ENCODE measurements around the gene ZNF652.
"Not testable (repeated sequence)": the region's sequence is repeated elsewhere in the genome, so short reads cannot be mapped to it uniquely, and the experiment has no call there.

The ZNF652 gene

GRCh38 chr17:49285716-49286115, 76.3 kb downstream of the ZNF652 start:
- TF ChIP-seq RARB (CRISPR knock-in tag; IDR thresholded peaks at IDR 0.05) (no peak), BACH2 (CRISPR knock-in tag; IDR thresholded peaks at IDR 0.05; ENCODE audit: borderline replicate concordance) (no peak), PATZ1 (CRISPR knock-in tag; IDR thresholded peaks at IDR 0.05; ENCODE audit: borderline replicate concordance) (no peak), ZNF8 (CRISPR knock-in tag; IDR thresholded peaks at IDR 0.05) (no peak), CSRNP3 (CRISPR knock-in tag; IDR thresholded peaks at IDR 0.05) (no peak), SNAI2 (CRISPR knock-in tag; IDR thresholded peaks at IDR 0.05) (no peak), TOX (CRISPR knock-in tag; IDR thresholded peaks at IDR 0.05; ENCODE audit: borderline replicate concordance) (no peak)
- ATAC-seq, result no peak

GRCh38 chr17:49280918-49281317, 81.1 kb downstream of the ZNF652 start:
- TF ChIP-seq BACH2 (CRISPR knock-in tag; IDR thresholded peaks at IDR 0.05; ENCODE audit: borderline replicate concordance) (no peak), ESRRG (CRISPR knock-in tag; IDR thresholded peaks at IDR 0.05) (no peak)
- no peak for ATAC-seq

GRCh38 chr17:49280061-49280460, 82.0 kb downstream of the ZNF652 start:
- TF ChIP-seq CSRNP3 (CRISPR knock-in tag; IDR thresholded peaks at IDR 0.05) (no peak), ZC3H10 (CRISPR knock-in tag; IDR thresholded peaks at IDR 0.05) (no peak), POU6F1 (CRISPR knock-in tag; IDR thresholded peaks at IDR 0.05; ENCODE audit: borderline replicate concordance, low read depth) (no peak), CREB5 (CRISPR knock-in tag; IDR thresholded peaks at IDR 0.05; ENCODE audit: low read depth) (no peak), ZFP30 (CRISPR knock-in tag; IDR thresholded peaks at IDR 0.05) (no peak), ESRRG (CRISPR knock-in tag; IDR thresholded peaks at IDR 0.05) (no peak), GLIS3 (CRISPR knock-in tag; IDR thresholded peaks at IDR 0.05) (no peak), ARNTL (CRISPR knock-in tag; IDR thresholded peaks at IDR 0.05; ENCODE audit: borderline replicate concordance, low read depth) (no peak), ZNF70 (CRISPR knock-in tag; IDR thresholded peaks at IDR 0.05) (no peak), ZNF565 (CRISPR knock-in tag; conservative IDR thresholded peaks at IDR 0.05; ENCODE audit: low read depth) (no peak), ZFP3 (CRISPR knock-in tag; IDR thresholded peaks at IDR 0.05) (no peak), SNAI2 (CRISPR knock-in tag; IDR thresholded peaks at IDR 0.05) (no peak), RARB (CRISPR knock-in tag; IDR thresholded peaks at IDR 0.05) (no peak), TOX (CRISPR knock-in tag; IDR thresholded peaks at IDR 0.05; ENCODE audit: borderline replicate concordance) (no peak), CSDC2 (CRISPR knock-in tag; IDR thresholded peaks at IDR 0.05) (no peak), PPARA (CRISPR knock-in tag; IDR thresholded peaks at IDR 0.05; ENCODE audit: borderline replicate concordance) (no peak)
- ATAC-seq, result no peak

- not testable (repeated sequence) for ATAC-seq
Measured at GRCh38 chr17:49279263-49280015, 82.6 kb downstream of the ZNF652 start.
